ENCODE data around the gene NTM.

Gene NTM

GRCh38 chr11:131609921-131610320 lies 239.5 kb downstream of the NTM start:
- no peak for DNase-seq

- DNase-seq: no peak
Observed at GRCh38 chr11:131611322-131611721, 240.9 kb downstream of the NTM start.

GRCh38 chr11:131612533-131612932 lies 242.1 kb downstream of the NTM start:
- no peak for DNase-seq

- DNase-seq: no peak
Observed at GRCh38 chr11:131614631-131615030, 244.2 kb downstream of the NTM start.

- DNase-seq: no peak
Observed at GRCh38 chr11:131615611-131616010, 245.2 kb downstream of the NTM start.

GRCh38 chr11:131616481-131617140 lies 246.2 kb downstream of the NTM start:
- no peak for DNase-seq

GRCh38 chr11:131618201-131618600 lies 247.8 kb downstream of the NTM start:
- no peak for DNase-seq

GRCh38 chr11:131622193-131622592 lies 251.8 kb downstream of the NTM start:
- no peak for DNase-seq

GRCh38 chr11:131624531-131624930 lies 254.1 kb downstream of the NTM start:
- DNase-seq: no peak

- no peak for DNase-seq
Observed at GRCh38 chr11:131626788-131627187, 256.4 kb downstream of the NTM start.

GRCh38 chr11:131628739-131629138 lies 258.3 kb downstream of the NTM start:
- no peak for DNase-seq

- DNase-seq: no peak
Observed at GRCh38 chr11:131629925-131630540, 259.6 kb downstream of the NTM start.

- no peak for DNase-seq
Observed at GRCh38 chr11:131632971-131633370, 262.6 kb downstream of the NTM start.

GRCh38 chr11:131633921-131634715 lies 263.7 kb downstream of the NTM start:
- no peak for DNase-seq

GRCh38 chr11:131637469-131638175 lies 267.2 kb downstream of the NTM start:
- no peak for DNase-seq

- no peak for DNase-seq
Observed at GRCh38 chr11:131638889-131639288, 268.5 kb downstream of the NTM start.

- no peak for DNase-seq
Observed at GRCh38 chr11:131640320-131640719, 269.9 kb downstream of the NTM start.

- no peak for DNase-seq
Observed at GRCh38 chr11:131642756-131643531, 272.5 kb downstream of the NTM start.

- DNase-seq: no peak
Observed at GRCh38 chr11:131644204-131644795, 273.9 kb downstream of the NTM start.

- no peak for DNase-seq
Observed at GRCh38 chr11:131645237-131645636, 274.8 kb downstream of the NTM start.

GRCh38 chr11:131649856-131650255 lies 279.4 kb downstream of the NTM start:
- DNase-seq: no peak

GRCh38 chr11:131652231-131652630 lies 281.8 kb downstream of the NTM start:
- no peak for DNase-seq

Measured in NCI-H1436 (cell line).